ENCODE results near the gene PFKFB4.
"Not testable (repeated sequence)": the region's sequence is repeated elsewhere in the genome, so short reads cannot be mapped to it uniquely, and the experiment has no call there.

The PFKFB4 gene

GRCh38 chr3:48555949-48556795, 431 bp downstream of the PFKFB4 start:
- no peak for TF ChIP-seq CTCF (IDR thresholded peaks at IDR 0.05; ENCODE audit: low read depth, low read length)
- DNase-seq: no peak

GRCh38 chr3:48555231-48555948, 1.2 kb downstream of the PFKFB4 start:
- DNase-seq: no peak
- no peaks in the 10 kb centered on the region for H3K27me3 ChIP-seq (ENCODE audit: insufficient read depth, low read depth, severe bottlenecking)
- peak overlapping the region; percentile 52 for H3K4me3 ChIP-seq (ENCODE audit: low read depth, low read length)
- no peak for TF ChIP-seq CTCF (IDR thresholded peaks at IDR 0.05; ENCODE audit: low read depth, low read length)
- H3K36me3 ChIP-seq: no peaks in the 10 kb centered on the region; the same call in 1 of the 2 replicates
- peak overlapping the region; percentile 32 for H3K27ac ChIP-seq
- no peaks in the 10 kb centered on the region for H3K9me3 ChIP-seq (ENCODE audit: severe bottlenecking)

More at GRCh38 chr3:48555949-48556795, 431 bp downstream of the PFKFB4 start:
- Histone ChIP-seq H3K27ac (peak overlapping the region; percentile 21; the same call in 1 of the 2 replicates), H3K4me3 (ENCODE audit: low read depth, low read length) (peak overlapping the region; percentile 52), H3K27me3 (ENCODE audit: insufficient read depth, low read depth, severe bottlenecking) (no peaks in the 10 kb centered on the region), H3K36me3 (no peaks in the 10 kb centered on the region; the same call in 1 of the 2 replicates), H3K9me3 (ENCODE audit: severe bottlenecking) (no peaks in the 10 kb centered on the region)

- H3K9me3 ChIP-seq (ENCODE audit: severe bottlenecking): no peaks in the 10 kb centered on the region
- no peak for TF ChIP-seq CTCF (IDR thresholded peaks at IDR 0.05; ENCODE audit: low read depth, low read length)
- H3K4me3 ChIP-seq (ENCODE audit: low read depth, low read length): no peak overlapping the region
- no peak overlapping the region for H3K27ac ChIP-seq
- H3K36me3 ChIP-seq: peaks cover 1% of the 10 kb centered on the region; the same call in 1 of the 2 replicates
- DNase-seq: no peak
- no peaks in the 10 kb centered on the region for H3K27me3 ChIP-seq (ENCODE audit: insufficient read depth, low read depth, severe bottlenecking)
Measured at GRCh38 chr3:48553886-48554845, 2.4 kb downstream of the PFKFB4 start.

GRCh38 chr3:48553361-48553760, 3.2 kb downstream of the PFKFB4 start:
- TF ChIP-seq CTCF (IDR thresholded peaks at IDR 0.05; ENCODE audit: low read depth, low read length): no peak
- DNase-seq: no peak
- H3K27ac ChIP-seq: no peak overlapping the region
- no peaks in the 10 kb centered on the region for H3K27me3 ChIP-seq (ENCODE audit: insufficient read depth, low read depth, severe bottlenecking)
- no peaks in the 10 kb centered on the region for H3K9me3 ChIP-seq (ENCODE audit: severe bottlenecking)
- no peak overlapping the region for H3K4me3 ChIP-seq (ENCODE audit: low read depth, low read length)
- H3K36me3 ChIP-seq: peaks cover 9% of the 10 kb centered on the region

- TF ChIP-seq CTCF (IDR thresholded peaks at IDR 0.05; ENCODE audit: low read depth, low read length): no peak
- H3K36me3 ChIP-seq: peaks cover 19% of the 10 kb centered on the region
- no peak overlapping the region for H3K4me3 ChIP-seq (ENCODE audit: low read depth, low read length)
- no peaks in the 10 kb centered on the region for H3K27me3 ChIP-seq (ENCODE audit: insufficient read depth, low read depth, severe bottlenecking)
- H3K9me3 ChIP-seq (ENCODE audit: severe bottlenecking): no peaks in the 10 kb centered on the region
- DNase-seq: no peak
- no peak overlapping the region for H3K27ac ChIP-seq
Measured at GRCh38 chr3:48552111-48552951, 4.3 kb downstream of the PFKFB4 start.

GRCh38 chr3:48551651-48552050, 5.0 kb downstream of the PFKFB4 start:
- peaks cover 25% of the 10 kb centered on the region for H3K36me3 ChIP-seq
- not testable (repeated sequence) for H3K27ac ChIP-seq; H3K27me3 ChIP-seq (ENCODE audit: insufficient read depth, low read depth, severe bottlenecking); H3K4me3 ChIP-seq (ENCODE audit: low read depth, low read length); DNase-seq; H3K9me3 ChIP-seq (ENCODE audit: severe bottlenecking)

Measured in WERI-Rb-1 (cell line).